ENCODE measurements around the gene CALCOCO1.

GRCh38 chr12:53755893-53756292 lies 28.6 kb upstream of the CALCOCO1 start:
- TF ChIP-seq CTCF (IDR thresholded peaks at IDR 0.05; ENCODE audit: low read depth, low read length) (no peak), EZH2phosphoT487 (IDR thresholded peaks at IDR 0.05; ENCODE audit: low read depth) (no peak)

Data from OCI-LY3 (cell line).